SK-N-SH (cell line): Measurements from ENCODE around the gene MSRB1. TPM values are rescaled to one million over a fixed set of nuclear protein-coding genes. Genes with fewer than 3 reads are reported as not detected.

ENCODE experiments used
- CTCF ChIA-PET: fragments of 300-600, 350-600 bp; formaldehyde crosslinking; extraction: SDS; loops from one replicate; lab custom pipeline; 2021; lab: Yijun Ruan, JAX
- POLR2A ChIA-PET: fragments of 350-600 bp; sonication (Branson Sonifier 250); formaldehyde crosslinking; extraction: SDS; loops from one replicate; lab custom pipeline; 2020; ENCODE audit warnings: antibody characterized with exemption, inconsistent platforms; lab: Yijun Ruan, JAX
- DNase-seq: peaks from one replicate; pipeline ENCODE4 v3.0.0; 2012
- H2AFZ ChIP-seq: fragments of 200-600 bp; sonication (generic); 2 replicates; pipeline ENCODE4 v1.8.1; 2016; ENCODE audit warnings: antibody characterized with exemption, mild to moderate bottlenecking, low read depth
- H3F3A ChIP-seq: fragments of 200-600 bp; sonication (generic); replicated peaks from 2 replicates; pipeline ENCODE3; 2016; ENCODE audit warnings: antibody characterized with exemption, mild to moderate bottlenecking; ENCODE audit not compliant: insufficient read depth
- H3K27ac ChIP-seq, 2 experiments: fragments of 200-500 bp in 1 of 2; fragments of 200-600 bp in 1 of 2; sonication (Bioruptor generic) in 1 of 2; sonication (generic), shearing (Covaris generic) in 1 of 2; 2 replicates each; pipeline versions ENCODE4 v1.5.1 to v1.6.1; 2014 to 2016; ENCODE audit warnings: low read depth in 2 of 2, inconsistent platforms in 1 of 2, low read length in 1 of 2, mild to moderate bottlenecking in 1 of 2, mixed read lengths in 1 of 2
- H3K27me3 ChIP-seq: fragments of 200-600 bp; sonication (generic), shearing (Covaris generic); 2 replicates; pipeline ENCODE4 v1.6.1; 2016; ENCODE audit warnings: mixed run types; ENCODE audit not compliant: insufficient read depth
- H3K36me3 ChIP-seq, 2 experiments: fragments of 200-500 bp in 1 of 2; fragments of 200-600 bp in 1 of 2; sonication (Bioruptor generic) in 1 of 2; sonication (generic) in 1 of 2; replicated peaks in 1 of 2; 2 replicates each; pipeline versions ENCODE3 to v1.5.1; 2014 to 2016; ENCODE audit warnings: low read length in 1 of 2, mild to moderate bottlenecking in 1 of 2; ENCODE audit not compliant: insufficient read depth in 2 of 2, control insufficient read depth in 1 of 2
- H3K4me1 ChIP-seq, 2 experiments: fragments of 200-500 bp in 1 of 2; fragments of 200-600 bp in 1 of 2; sonication (Bioruptor generic) in 1 of 2; sonication (generic), shearing (Covaris generic) in 1 of 2; 2 replicates each; pipeline versions ENCODE4 v1.5.1 to v1.6.1; 2014 to 2016; ENCODE audit warnings: low read depth in 1 of 2, low read length in 1 of 2, mixed run types in 1 of 2; ENCODE audit not compliant: insufficient read depth in 2 of 2, control insufficient read depth in 1 of 2
- H3K4me2 ChIP-seq: fragments of 200-600 bp; sonication (generic), shearing (Covaris generic); 2 replicates; pipeline ENCODE4 v1.6.1; 2017; ENCODE audit warnings: mixed run types
- H3K4me3 ChIP-seq, 2 experiments: fragments of 200-500 bp in 1 of 2; fragments of 200-600 bp in 1 of 2; sonication (Bioruptor generic) in 1 of 2; sonication (generic), shearing (Covaris generic) in 1 of 2; 2 replicates each; pipeline versions ENCODE4 v1.5.1 to v1.8.1; 2014 to 2016; ENCODE audit warnings: low read depth in 2 of 2, inconsistent platforms in 1 of 2, low read length in 1 of 2, mild to moderate bottlenecking in 1 of 2, mixed read lengths in 1 of 2, moderate library complexity in 1 of 2
- H3K79me2 ChIP-seq: fragments of 200-600 bp; sonication (generic); 2 replicates; pipeline ENCODE4 v1.8.1; 2017; ENCODE audit warnings: mild to moderate bottlenecking; ENCODE audit not compliant: insufficient read depth
- H3K9ac ChIP-seq: fragments of 200-600 bp; sonication (generic); 2 replicates; pipeline ENCODE4 v1.6.1; 2017; ENCODE audit warnings: mixed run types
- H3K9me2 ChIP-seq: fragments of 200-600 bp; sonication (generic); 2 replicates; pipeline ENCODE4 v1.6.1; 2017; ENCODE audit warnings: mixed run types
- H3K9me3 ChIP-seq: fragments of 200-600 bp; sonication (generic); 2 replicates; pipeline ENCODE4 v1.6.1; 2017; ENCODE audit warnings: mixed run types, mild to moderate bottlenecking, moderate library complexity
- H4K20me1 ChIP-seq: fragments of 200-600 bp; sonication (generic); 2 replicates; pipeline ENCODE4 v1.6.1; 2017; ENCODE audit warnings: mild to moderate bottlenecking, mixed run types; ENCODE audit not compliant: insufficient read depth
- EZH2phosphoT487 ChIP-seq: fragments of 200-600 bp; sonication (generic); IDR thresholded peaks from 2 replicates; pipeline ENCODE4 v1.6.1; 2017; ENCODE audit warnings: low read depth, mixed run types, mild to moderate bottlenecking, antibody characterized with exemption, moderate library complexity, borderline replicate concordance
- GABPA ChIP-seq: IDR thresholded peaks from 2 replicates; pipeline ENCODE4 v1.4.0; 2012; ENCODE audit warnings: low read depth, mild to moderate bottlenecking
- MXI1 ChIP-seq: IDR thresholded peaks from 2 replicates; pipeline ENCODE4 v1.6.1; 2012; ENCODE audit warnings: mild to moderate bottlenecking, low read depth, low read length, improper control_type of control experiment
- NFIC ChIP-seq: IDR thresholded peaks from 2 replicates; pipeline ENCODE4 v1.4.0; 2012; ENCODE audit warnings: borderline replicate concordance
- SIN3A ChIP-seq: IDR thresholded peaks from 2 replicates; pipeline ENCODE4 v1.6.1; 2012; ENCODE audit warnings: low read depth, mild to moderate bottlenecking, low read length, moderate library complexity, borderline replicate concordance
- TEAD4 ChIP-seq: IDR thresholded peaks from 2 replicates; pipeline ENCODE4 v1.4.0; 2012; ENCODE audit warnings: mild to moderate bottlenecking, borderline replicate concordance; ENCODE audit not compliant: insufficient read depth
- WGBS: methylation state at CpG from one replicate; pipeline ENCODE4 v1.1.6; 2017; ENCODE audit warnings: low lambda C conversion rate; 5-methylcytosine and 5-hydroxymethylcytosine counted together
- polyA plus RNA-seq, 3 experiments: library from polyadenylated mRNA; depleted of rRNA; stranded (reverse); fragments of >200 nt; gene quantifications; 2 replicates each; pipeline ENCODE4 v1.2.3, GENCODE V29; 2012
- TF ChIP-seq, protein P1 (sequence below): fragments of 200-600 bp; sonication (generic); IDR thresholded peaks from 2 replicates; pipeline ENCODE4 v1.6.1; 2017; ENCODE audit warnings: antibody characterized with exemption, mild to moderate bottlenecking, moderate library complexity
- TF ChIP-seq, protein P2 (sequence below): fragments of 150-350 bp; IDR thresholded peaks from 2 replicates; pipeline ENCODE4 v1.6.1; 2016; ENCODE audit warnings: mild to moderate bottlenecking, low read depth, low read length

MSRB1 gene
- polyA plus RNA-seq, 1 of the 3 experiments (the other 2 are of a cell fraction): 31.4 TPM

DNA sequence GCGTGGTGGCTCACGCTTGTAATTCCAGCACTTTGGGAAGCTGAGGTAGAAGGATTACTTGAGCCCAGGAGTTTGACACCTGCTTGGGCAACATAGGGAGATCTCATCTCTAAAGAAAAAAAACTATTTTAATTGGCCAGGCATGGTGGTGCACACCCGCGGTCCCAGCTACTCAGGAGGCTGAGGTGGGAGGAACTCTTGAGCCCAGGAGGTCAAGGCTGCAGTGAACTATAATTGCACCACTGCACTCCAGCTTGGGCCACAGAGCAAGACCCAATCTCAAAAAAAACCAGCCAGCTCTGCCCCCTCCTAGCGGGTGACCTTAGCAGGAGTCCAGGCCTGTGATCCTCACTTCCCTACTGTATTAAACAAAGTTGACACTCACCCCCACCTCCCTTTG is 18.9 kb downstream of the MSRB1 start:
- peaks cover 17% of the 10 kb centered on the region for H3K27me3 ChIP-seq
- 72% methylated on average over 5 of the region's 5 CpGs for WGBS
- no peaks in the 10 kb centered on the region for H3K9me3 ChIP-seq
- no peaks in the 10 kb centered on the region for H4K20me1 ChIP-seq
- no peaks in the 10 kb centered on the region for H3F3A ChIP-seq
- POLR2A ChIA-PET: no interaction called here
- H3K9ac ChIP-seq: no peak overlapping the region
- CTCF ChIA-PET: interaction anchor here (0.6 to 2.2 kb wide), 7 partner anchors 16 to 118 kb away, joined by 3 to 11 read pairs (median 6); no protein-coding TSS in a partner anchor
- no peak for DNase-seq
- H3K36me3 ChIP-seq: no peaks in the 10 kb centered on the region
- H3K4me3 ChIP-seq: no peak overlapping the region
- peaks cover 0 to 9% of the 10 kb centered on the region in 2 experiments; a peak in 1 of 4 replicates for H3K4me1 ChIP-seq
- H3K79me2 ChIP-seq: no peaks in the 10 kb centered on the region
- TF ChIP-seq TEAD4: no peak
- TF ChIP-seq MXI1: no peak
- TF ChIP-seq GABPA: no peak
- no peak for TF ChIP-seq EZH2phosphoT487
- no peak overlapping the region for H2AFZ ChIP-seq
- H3K9me2 ChIP-seq: no peaks in the 10 kb centered on the region
- H3K4me2 ChIP-seq: no peak overlapping the region
- no peak overlapping the region for H3K27ac ChIP-seq

DNA sequence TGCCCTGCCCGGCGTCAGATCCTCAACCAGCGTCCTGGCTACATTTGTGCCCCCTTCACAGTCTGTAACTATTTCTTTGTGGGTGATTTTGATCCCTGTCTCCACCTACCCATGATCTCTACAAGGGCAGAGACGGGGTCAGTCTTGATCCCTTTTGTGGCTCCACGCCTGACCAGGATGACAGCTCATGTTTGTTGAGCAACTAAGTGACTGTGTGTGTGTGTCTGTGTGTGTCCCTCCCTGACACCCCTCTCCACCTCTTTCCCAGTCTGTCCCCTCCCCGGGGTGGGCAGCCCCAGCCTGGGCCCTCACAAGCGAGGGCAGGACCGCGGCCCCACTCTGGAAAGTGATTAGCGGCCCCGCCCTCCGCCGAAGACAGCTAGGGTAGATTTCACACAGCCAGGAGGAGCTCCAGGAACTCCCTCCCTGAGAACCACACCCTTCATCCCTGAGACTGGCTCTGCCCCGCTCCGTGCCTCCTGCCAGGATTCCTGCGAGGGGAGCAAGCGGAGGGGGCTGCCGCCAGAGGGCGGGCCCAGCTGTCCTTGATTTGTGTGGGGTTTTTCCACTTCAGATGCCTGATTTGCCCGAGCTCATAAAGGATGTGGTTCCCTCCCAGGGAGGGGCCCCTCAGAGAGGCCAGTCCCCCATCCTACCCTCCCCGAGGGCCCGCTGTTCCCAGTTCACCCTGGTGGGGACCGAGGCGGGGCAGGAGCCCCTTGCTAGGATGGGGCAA is 19.5 kb downstream of the MSRB1 start:
- Histone ChIP-seq H3K9me2 (no peaks in the 10 kb centered on the region), H4K20me1 (no peaks in the 10 kb centered on the region), H3K4me3 (no peak overlapping the region), H2AFZ (no peak overlapping the region), H3K9me3 (no peaks in the 10 kb centered on the region), H3K9ac (no peak overlapping the region), H3F3A (no peaks in the 10 kb centered on the region), H3K4me1 (peaks cover 0 to 13% of the 10 kb centered on the region in 2 experiments; a peak in 1 of 4 replicates), H3K79me2 (no peaks in the 10 kb centered on the region), H3K27me3 (peaks cover 24% of the 10 kb centered on the region), H3K36me3 (no peaks in the 10 kb centered on the region), H3K27ac (no peak overlapping the region), H3K4me2 (no peak overlapping the region)
- ChIA-PET POLR2A (no interaction called here), CTCF (interaction anchor here (0.6 to 2.2 kb wide), 8 partner anchors 15 to 119 kb away, joined by 3 to 11 read pairs (median 6); no protein-coding TSS in a partner anchor)
- TF ChIP-seq, protein P1, sequence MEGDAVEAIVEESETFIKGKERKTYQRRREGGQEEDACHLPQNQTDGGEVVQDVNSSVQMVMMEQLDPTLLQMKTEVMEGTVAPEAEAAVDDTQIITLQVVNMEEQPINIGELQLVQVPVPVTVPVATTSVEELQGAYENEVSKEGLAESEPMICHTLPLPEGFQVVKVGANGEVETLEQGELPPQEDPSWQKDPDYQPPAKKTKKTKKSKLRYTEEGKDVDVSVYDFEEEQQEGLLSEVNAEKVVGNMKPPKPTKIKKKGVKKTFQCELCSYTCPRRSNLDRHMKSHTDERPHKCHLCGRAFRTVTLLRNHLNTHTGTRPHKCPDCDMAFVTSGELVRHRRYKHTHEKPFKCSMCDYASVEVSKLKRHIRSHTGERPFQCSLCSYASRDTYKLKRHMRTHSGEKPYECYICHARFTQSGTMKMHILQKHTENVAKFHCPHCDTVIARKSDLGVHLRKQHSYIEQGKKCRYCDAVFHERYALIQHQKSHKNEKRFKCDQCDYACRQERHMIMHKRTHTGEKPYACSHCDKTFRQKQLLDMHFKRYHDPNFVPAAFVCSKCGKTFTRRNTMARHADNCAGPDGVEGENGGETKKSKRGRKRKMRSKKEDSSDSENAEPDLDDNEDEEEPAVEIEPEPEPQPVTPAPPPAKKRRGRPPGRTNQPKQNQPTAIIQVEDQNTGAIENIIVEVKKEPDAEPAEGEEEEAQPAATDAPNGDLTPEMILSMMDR: peak; percentile 39
- TF ChIP-seq EZH2phosphoT487: no peak
- TF ChIP-seq NFIC: no peak
- DNase-seq: peak; percentile 58
- 35% methylated on average over 20 of the region's 24 CpGs for WGBS

DNA sequence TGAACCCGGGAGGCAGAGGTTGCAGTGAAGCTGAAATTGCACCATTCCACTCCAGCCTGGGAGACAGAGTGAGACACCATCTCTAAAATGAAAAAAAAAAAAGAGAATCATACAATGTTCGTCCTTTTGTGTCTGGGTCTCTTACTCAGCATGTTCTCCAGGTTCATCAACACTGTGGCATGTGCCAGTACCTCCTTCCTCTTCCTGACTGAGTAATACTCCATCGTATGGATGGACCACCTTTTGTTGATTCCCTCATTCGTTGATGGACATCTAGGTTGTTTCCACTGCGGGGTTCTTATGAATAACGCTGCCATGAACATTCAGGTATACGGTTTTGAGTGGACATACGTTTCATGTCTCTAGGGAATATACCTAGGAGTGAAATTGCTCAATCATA is 20.6 kb downstream of the MSRB1 start:
- Histone ChIP-seq H3K9me3 (no peaks in the 10 kb centered on the region), H3K4me1 (peaks cover 0 to 13% of the 10 kb centered on the region in 2 experiments; a peak in 1 of 4 replicates), H3K9me2 (no peaks in the 10 kb centered on the region), H3K27ac (no peak overlapping the region), H3K4me3 (no peak overlapping the region), H3K36me3 (no peaks in the 10 kb centered on the region), H3K9ac (no peak overlapping the region), H4K20me1 (no peaks in the 10 kb centered on the region), H2AFZ (no peak overlapping the region), H3K79me2 (no peaks in the 10 kb centered on the region), H3F3A (no peaks in the 10 kb centered on the region), H3K4me2 (no peak overlapping the region), H3K27me3 (peaks cover 30% of the 10 kb centered on the region)
- ChIA-PET CTCF (interaction anchor here (1.7 to 2.2 kb wide), 4 partner anchors 14 to 56 kb away, joined by 4 to 10 read pairs (median 8); no protein-coding TSS in a partner anchor), POLR2A (no interaction called here)
- DNase-seq: no peak
- WGBS: 39% methylated on average over 8 of the region's 8 CpGs
- TF ChIP-seq EZH2phosphoT487 (no peak), SIN3A (no peak)
- TF ChIP-seq, protein P2, sequence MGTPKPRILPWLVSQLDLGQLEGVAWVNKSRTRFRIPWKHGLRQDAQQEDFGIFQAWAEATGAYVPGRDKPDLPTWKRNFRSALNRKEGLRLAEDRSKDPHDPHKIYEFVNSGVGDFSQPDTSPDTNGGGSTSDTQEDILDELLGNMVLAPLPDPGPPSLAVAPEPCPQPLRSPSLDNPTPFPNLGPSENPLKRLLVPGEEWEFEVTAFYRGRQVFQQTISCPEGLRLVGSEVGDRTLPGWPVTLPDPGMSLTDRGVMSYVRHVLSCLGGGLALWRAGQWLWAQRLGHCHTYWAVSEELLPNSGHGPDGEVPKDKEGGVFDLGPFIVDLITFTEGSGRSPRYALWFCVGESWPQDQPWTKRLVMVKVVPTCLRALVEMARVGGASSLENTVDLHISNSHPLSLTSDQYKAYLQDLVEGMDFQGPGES: no peak
